ENCODE measurements around the gene DCLK1. TPM values are rescaled to one million over a fixed set of nuclear protein-coding genes. Genes with fewer than 3 reads are reported as not detected.

The DCLK1 gene
- total and polyA plus RNA-seq, 2 experiments from 2014 or later = 0.16 to 2.9 TPM

GRCh38 chr13:35945368-35945767 lies 185.8 kb downstream of the DCLK1 start:
- Histone ChIP-seq H3K4me2 (no peak overlapping the region), H2AFZ (no peak overlapping the region), H3K27ac (no peak overlapping the region), H3K36me3 (replicated peaks; ENCODE audit: insufficient read depth, low read depth) (no peaks in the 10 kb centered on the region), H4K20me1 (ENCODE audit: insufficient read depth, poor library complexity, severe bottlenecking) (no peaks in the 10 kb centered on the region), H3K4me3 (no peak overlapping the region), H3K9me2 (replicated peaks; ENCODE audit: insufficient read depth) (no peaks in the 10 kb centered on the region), H3K4me1 (ENCODE audit: insufficient read depth) (no peaks in the 10 kb centered on the region), H3K27me3 (no peaks in the 10 kb centered on the region), H3K9me3 (ENCODE audit: low read depth) (no peaks in the 10 kb centered on the region), H3K79me2 (no peaks in the 10 kb centered on the region)
- 88% methylated on average over 4 of the region's 4 CpGs for WGBS (ENCODE audit: low lambda C conversion rate, missing lambda C conversion rate)
- no peak for DNase-seq (ENCODE audit: low spot score)
- TF ChIP-seq EZH2phosphoT487 (IDR thresholded peaks at IDR 0.05; ENCODE audit: low read depth, severe bottlenecking, unreplicated experiment) (no peak), CTCF (IDR thresholded peaks at IDR 0.05; ENCODE audit: poor library complexity) (no peak), EZH2 (IDR thresholded peaks at IDR 0.05; ENCODE audit: borderline replicate concordance) (no peak)

GRCh38 chr13:35941374-35941773 lies 189.8 kb downstream of the DCLK1 start:
- no peak overlapping the region for H3K27ac ChIP-seq
- no peaks in the 10 kb centered on the region for H3K9me2 ChIP-seq (replicated peaks; ENCODE audit: insufficient read depth)
- TF ChIP-seq EZH2 (IDR thresholded peaks at IDR 0.05; ENCODE audit: borderline replicate concordance) = no peak
- TF ChIP-seq EZH2phosphoT487 (IDR thresholded peaks at IDR 0.05; ENCODE audit: low read depth, severe bottlenecking, unreplicated experiment) = no peak
- no peak for TF ChIP-seq CTCF (IDR thresholded peaks at IDR 0.05; ENCODE audit: poor library complexity)
- H3K4me3 ChIP-seq = no peak overlapping the region
- no peak for DNase-seq (ENCODE audit: low spot score)
- H3K4me2 ChIP-seq = no peak overlapping the region
- H3K79me2 ChIP-seq = no peaks in the 10 kb centered on the region
- no peaks in the 10 kb centered on the region for H3K36me3 ChIP-seq (replicated peaks; ENCODE audit: insufficient read depth, low read depth)
- no peaks in the 10 kb centered on the region for H3K27me3 ChIP-seq
- 86% methylated on average over 10 of the region's 10 CpGs for WGBS (ENCODE audit: low lambda C conversion rate, missing lambda C conversion rate)
- no peaks in the 10 kb centered on the region for H3K9me3 ChIP-seq (ENCODE audit: low read depth)
- no peaks in the 10 kb centered on the region for H4K20me1 ChIP-seq (ENCODE audit: insufficient read depth, poor library complexity, severe bottlenecking)
- H3K4me1 ChIP-seq (ENCODE audit: insufficient read depth) = no peaks in the 10 kb centered on the region
- no peak overlapping the region for H2AFZ ChIP-seq

GRCh38 chr13:35940734-35941133 lies 190.4 kb downstream of the DCLK1 start:
- 55% methylated on average over 4 of the region's 4 CpGs for WGBS (ENCODE audit: low lambda C conversion rate, missing lambda C conversion rate)
- TF ChIP-seq EZH2 (IDR thresholded peaks at IDR 0.05; ENCODE audit: borderline replicate concordance) (no peak), EZH2phosphoT487 (IDR thresholded peaks at IDR 0.05; ENCODE audit: low read depth, severe bottlenecking, unreplicated experiment) (no peak), CTCF (IDR thresholded peaks at IDR 0.05; ENCODE audit: poor library complexity) (no peak)
- Histone ChIP-seq H4K20me1 (ENCODE audit: insufficient read depth, poor library complexity, severe bottlenecking) (no peaks in the 10 kb centered on the region), H3K27me3 (no peaks in the 10 kb centered on the region), H3K36me3 (replicated peaks; ENCODE audit: insufficient read depth, low read depth) (no peaks in the 10 kb centered on the region), H3K4me2 (no peak overlapping the region), H3K4me3 (no peak overlapping the region), H3K27ac (no peak overlapping the region), H2AFZ (no peak overlapping the region), H3K79me2 (no peaks in the 10 kb centered on the region), H3K9me2 (replicated peaks; ENCODE audit: insufficient read depth) (no peaks in the 10 kb centered on the region), H3K9me3 (ENCODE audit: low read depth) (no peaks in the 10 kb centered on the region), H3K4me1 (ENCODE audit: insufficient read depth) (no peaks in the 10 kb centered on the region)
- DNase-seq (ENCODE audit: low spot score) = no peak

Measured in hepatocyte (in vitro differentiated cells).